GM19328 (cell line): Measurements from ENCODE around the gene ARHGEF38.
A peak's percentile ranks its signal among the peaks of the same experiment; 100 is the strongest.

Experiments
- ATAC-seq: cut with Tn5 transposase; IDR thresholded peaks from one replicate; pipeline ENCODE4 v1.9.1; 2021; ENCODE audit warnings: mild to moderate bottlenecking, moderate library complexity; ENCODE audit not compliant: unreplicated experiment

Gene ARHGEF38

GRCh38 chr4:105558277-105558676, 5.9 kb downstream of the ARHGEF38 start:
- ATAC-seq, result no peak

- no peak for ATAC-seq
Measured at GRCh38 chr4:105560421-105560848, 8.0 kb downstream of the ARHGEF38 start.

GRCh38 chr4:105563352-105563751, 10.9 kb downstream of the ARHGEF38 start:
- no peak for ATAC-seq

- no peak for ATAC-seq
Measured at GRCh38 chr4:105568584-105568983, 16.2 kb downstream of the ARHGEF38 start.

- no peak for ATAC-seq
Measured at GRCh38 chr4:105569057-105569865, 16.8 kb downstream of the ARHGEF38 start.

GRCh38 chr4:105569866-105570236, 17.4 kb downstream of the ARHGEF38 start:
- ATAC-seq, result no peak

GRCh38 chr4:105572296-105572695, 19.9 kb downstream of the ARHGEF38 start:
- ATAC-seq, result no peak

GRCh38 chr4:105586638-105587328, 34.4 kb downstream of the ARHGEF38 start:
- no peak for ATAC-seq

GRCh38 chr4:105587841-105588240, 35.4 kb downstream of the ARHGEF38 start:
- no peak for ATAC-seq

- ATAC-seq, result no peak
Measured at GRCh38 chr4:105588252-105588651, 35.8 kb downstream of the ARHGEF38 start.

- ATAC-seq, result no peak
Measured at GRCh38 chr4:105591573-105591972, 39.2 kb downstream of the ARHGEF38 start.

- ATAC-seq, result peak; percentile 78
Measured at GRCh38 chr4:105594099-105595010, 41.9 kb downstream of the ARHGEF38 start.

- ATAC-seq, result no peak
Measured at GRCh38 chr4:105596684-105597083, 44.3 kb downstream of the ARHGEF38 start.

GRCh38 chr4:105598052-105598451, 45.6 kb downstream of the ARHGEF38 start:
- no peak for ATAC-seq

GRCh38 chr4:105598787-105599186, 46.4 kb downstream of the ARHGEF38 start:
- ATAC-seq, result no peak

GRCh38 chr4:105599482-105599881, 47.1 kb downstream of the ARHGEF38 start:
- no peak for ATAC-seq

GRCh38 chr4:105599932-105600655, 47.7 kb downstream of the ARHGEF38 start:
- ATAC-seq, result no peak

- no peak for ATAC-seq
Measured at GRCh38 chr4:105600951-105601350, 48.5 kb downstream of the ARHGEF38 start.

GRCh38 chr4:105601406-105601805, 49.0 kb downstream of the ARHGEF38 start:
- ATAC-seq, result no peak

GRCh38 chr4:105603158-105603557, 50.7 kb downstream of the ARHGEF38 start:
- no peak for ATAC-seq

- no peak for ATAC-seq
Measured at GRCh38 chr4:105605493-105605892, 53.1 kb downstream of the ARHGEF38 start.
